ENCODE measurements around the gene DCLK1.

Gene DCLK1

DNA sequence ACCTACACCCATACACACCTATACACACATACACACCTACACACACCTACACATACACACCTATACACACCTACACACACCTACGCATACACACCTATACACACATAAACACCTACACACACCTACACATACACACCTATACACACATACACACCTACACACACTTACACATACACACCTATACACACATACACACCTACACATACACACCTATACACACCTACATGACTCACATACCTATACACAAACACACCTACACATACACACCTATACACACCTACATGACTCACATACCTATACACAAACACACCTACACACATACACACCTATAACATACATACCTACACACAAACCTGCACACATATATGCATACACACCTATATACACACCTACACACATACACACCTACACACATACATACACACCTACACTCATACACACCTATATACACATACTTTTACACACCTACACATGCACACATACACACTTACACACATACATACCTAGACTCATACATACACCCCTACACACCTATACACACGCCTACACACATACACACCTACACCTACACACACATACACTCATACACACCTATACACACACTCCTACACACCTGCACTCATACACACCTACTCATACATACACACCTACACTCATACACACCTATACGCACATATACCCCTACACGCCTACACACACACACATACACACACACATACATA is 368.0 kb downstream of the DCLK1 start:
- TF ChIP-seq, protein P1, sequence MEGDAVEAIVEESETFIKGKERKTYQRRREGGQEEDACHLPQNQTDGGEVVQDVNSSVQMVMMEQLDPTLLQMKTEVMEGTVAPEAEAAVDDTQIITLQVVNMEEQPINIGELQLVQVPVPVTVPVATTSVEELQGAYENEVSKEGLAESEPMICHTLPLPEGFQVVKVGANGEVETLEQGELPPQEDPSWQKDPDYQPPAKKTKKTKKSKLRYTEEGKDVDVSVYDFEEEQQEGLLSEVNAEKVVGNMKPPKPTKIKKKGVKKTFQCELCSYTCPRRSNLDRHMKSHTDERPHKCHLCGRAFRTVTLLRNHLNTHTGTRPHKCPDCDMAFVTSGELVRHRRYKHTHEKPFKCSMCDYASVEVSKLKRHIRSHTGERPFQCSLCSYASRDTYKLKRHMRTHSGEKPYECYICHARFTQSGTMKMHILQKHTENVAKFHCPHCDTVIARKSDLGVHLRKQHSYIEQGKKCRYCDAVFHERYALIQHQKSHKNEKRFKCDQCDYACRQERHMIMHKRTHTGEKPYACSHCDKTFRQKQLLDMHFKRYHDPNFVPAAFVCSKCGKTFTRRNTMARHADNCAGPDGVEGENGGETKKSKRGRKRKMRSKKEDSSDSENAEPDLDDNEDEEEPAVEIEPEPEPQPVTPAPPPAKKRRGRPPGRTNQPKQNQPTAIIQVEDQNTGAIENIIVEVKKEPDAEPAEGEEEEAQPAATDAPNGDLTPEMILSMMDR (IDR thresholded peaks at IDR 0.05) = no peak

DNA sequence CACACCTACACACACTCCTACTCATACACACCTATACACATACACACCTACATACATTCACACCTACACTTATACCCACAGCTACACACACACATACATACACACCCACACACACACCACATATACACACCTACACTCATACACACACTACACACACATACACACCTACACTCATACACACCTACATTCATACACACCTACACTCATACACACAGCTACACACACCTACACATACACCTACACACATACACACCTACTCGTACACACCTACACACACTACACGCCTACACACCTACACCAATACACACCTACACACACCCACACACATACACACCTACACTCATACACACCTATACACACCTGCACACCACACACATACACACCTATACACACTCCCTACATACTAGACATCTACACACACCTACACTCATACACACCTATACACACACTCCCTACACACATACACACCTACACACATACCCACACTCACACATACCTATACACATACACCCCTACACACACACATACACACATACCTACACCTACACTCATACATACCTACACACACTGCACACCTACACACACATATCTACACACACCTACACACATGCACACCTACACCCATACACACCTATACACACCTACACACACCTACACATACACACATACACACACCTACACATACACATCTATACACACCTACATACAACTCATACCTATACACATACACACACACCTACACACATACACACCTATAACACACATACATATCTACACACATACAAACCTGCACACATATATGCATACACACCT is 369.5 kb downstream of the DCLK1 start:
- TF ChIP-seq, protein P1 (IDR thresholded peaks at IDR 0.05) = no peak

DNA sequence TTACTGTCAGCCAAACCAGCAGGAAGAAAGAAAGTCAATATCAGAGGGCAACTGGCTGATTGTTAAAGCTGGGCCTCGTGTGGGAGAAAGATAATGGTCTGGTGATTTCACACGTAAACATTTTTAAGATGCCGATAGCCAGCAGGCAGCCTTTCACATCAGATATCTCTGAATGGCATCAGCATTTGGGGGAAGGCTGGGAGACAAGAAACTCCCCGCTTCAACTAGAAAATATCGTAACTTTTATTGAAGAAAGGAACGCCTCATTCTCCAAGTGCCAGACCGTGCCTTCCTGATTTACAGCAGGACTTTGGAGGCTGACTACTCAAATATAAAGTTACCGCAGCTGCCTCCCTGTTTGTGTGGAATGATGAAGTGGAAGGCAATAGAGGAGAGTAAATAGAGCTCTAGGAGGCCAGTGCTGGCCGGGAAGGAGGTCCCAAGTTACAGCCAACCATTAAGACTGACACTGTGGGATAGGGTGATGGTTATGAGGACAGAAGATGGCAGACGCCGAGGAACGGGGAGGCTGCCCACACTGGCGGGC is 370.4 kb downstream of the DCLK1 start:
- TF ChIP-seq, protein P1 (IDR thresholded peaks at IDR 0.05) = no peak

DNA sequence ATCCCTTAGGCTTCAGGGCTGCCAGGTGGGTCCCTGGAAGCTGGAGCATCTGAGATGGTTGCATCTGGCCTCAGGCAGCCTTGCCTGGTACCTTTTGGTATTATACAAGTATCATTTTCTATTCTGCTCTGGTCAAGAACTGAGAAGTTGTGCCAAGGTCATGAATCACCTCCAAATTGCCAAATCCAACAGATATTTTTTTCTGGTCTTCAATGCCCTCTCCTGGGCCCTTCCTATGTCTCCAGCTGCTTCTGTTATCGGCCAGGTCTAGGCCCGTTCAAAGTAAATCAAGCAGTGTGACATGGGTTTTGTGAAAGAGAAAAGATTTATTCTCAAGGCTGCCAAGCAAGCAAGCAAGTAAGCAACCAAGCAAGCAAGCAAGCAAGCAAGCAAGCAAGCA is 383.6 kb downstream of the DCLK1 start:
- TF ChIP-seq, protein P1 (IDR thresholded peaks at IDR 0.05) = no peak

DNA sequence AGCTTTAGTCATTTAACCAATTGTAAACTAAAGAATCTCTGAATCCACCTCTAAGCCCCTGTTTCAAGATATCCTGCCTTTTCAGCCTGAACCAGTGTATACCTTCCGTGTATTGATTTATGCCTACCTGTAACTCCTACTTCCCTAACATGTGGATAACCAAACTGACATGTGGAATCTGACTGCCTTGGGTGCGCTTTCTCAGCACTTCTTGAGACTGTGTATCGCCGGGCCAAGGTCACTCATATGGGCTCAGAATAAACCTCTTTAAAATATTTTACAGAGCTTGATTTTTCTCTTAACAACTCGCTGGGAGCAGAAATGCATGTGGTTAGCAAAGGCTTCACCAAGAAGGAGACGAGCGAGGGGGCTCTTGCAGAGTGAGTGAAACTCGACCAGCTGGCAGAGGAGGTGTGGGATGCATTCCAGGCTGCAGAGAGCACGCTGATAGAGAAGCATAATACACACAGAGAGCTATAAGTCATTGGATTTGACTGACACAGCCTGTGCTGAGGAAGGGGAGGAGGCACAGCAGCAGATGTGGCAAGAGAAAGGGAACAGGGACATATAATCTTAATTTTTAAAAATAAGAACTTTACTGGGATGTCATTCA is 386.5 kb downstream of the DCLK1 start:
- TF ChIP-seq, protein P1 (IDR thresholded peaks at IDR 0.05) = no peak

DNA sequence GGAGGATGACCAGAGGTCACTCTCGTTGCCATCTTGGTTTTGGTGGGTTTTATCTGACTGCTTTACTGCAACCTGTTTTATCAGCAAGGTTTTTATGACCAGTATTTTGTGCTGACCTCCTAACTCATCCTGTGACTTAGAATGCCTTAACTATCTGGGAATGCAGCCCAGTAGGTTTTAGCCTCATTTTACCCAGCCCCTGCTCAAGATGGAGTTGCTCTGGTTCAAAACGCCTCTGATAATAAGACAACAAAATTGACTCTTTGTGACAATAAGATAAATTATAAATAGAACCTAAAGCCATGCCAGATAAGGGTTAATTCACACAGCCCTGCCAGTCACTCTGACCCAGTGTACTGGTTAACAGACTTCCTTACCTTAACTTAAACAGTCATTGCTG is 387.0 kb downstream of the DCLK1 start:
- TF ChIP-seq, protein P1 (IDR thresholded peaks at IDR 0.05) = no peak

DNA sequence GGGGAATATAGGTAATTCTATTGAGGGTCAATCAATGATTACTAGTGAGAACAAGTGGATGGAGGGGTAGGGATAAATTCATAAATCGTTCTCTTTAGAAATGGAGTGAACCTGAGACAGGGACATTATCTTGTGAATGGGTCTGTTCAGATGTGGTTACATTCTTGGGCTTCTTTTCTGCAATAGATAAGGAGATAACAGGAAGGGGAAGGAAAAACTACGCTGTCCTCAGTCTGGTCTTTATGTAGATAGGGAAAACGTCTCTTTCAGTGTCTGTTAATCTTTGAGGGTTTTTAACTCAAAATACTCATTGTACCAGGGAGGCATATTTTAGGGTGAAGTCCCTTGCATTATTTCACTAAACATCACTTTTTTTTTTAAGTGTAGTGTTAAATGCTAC is 388.0 kb downstream of the DCLK1 start:
- TF ChIP-seq, protein P1 (IDR thresholded peaks at IDR 0.05) = no peak
